PC-3 (cell line): ENCODE measurements around the gene GSG1L. TPM values are rescaled to one million over a fixed set of nuclear protein-coding genes. Genes with fewer than 3 reads are reported as not detected.

Experiments
- ATAC-seq: fragments of 200-7000 bp; cut with Tn5 transposase; 2 replicates; pipeline ENCODE4 v1.9.1; 2020; ENCODE audit warnings: mild to moderate bottlenecking, moderate library complexity
- BruUV-seq: library from RNA; stranded (reverse); fragments of 400-500 nt; replicated peaks from 2 replicates; lab custom pipeline; 2021; lab: Mats Ljungman, UMichigan
- CTCF ChIA-PET: fragments of 300-600 bp; sonication (Branson Sonifier 250); formaldehyde crosslinking; loops from one replicate; lab custom pipeline; 2022; ENCODE audit warnings: antibody characterized with exemption; lab: Charles Lee
- POLR2A ChIA-PET: fragments of 300-600 bp; sonication (Branson Sonifier 250); formaldehyde crosslinking; loops from one replicate; lab custom pipeline; 2022; ENCODE audit warnings: antibody characterized with exemption; ENCODE audit not compliant: unreplicated experiment; lab: Charles Lee
- DNase-seq: peaks from one replicate; pipeline ENCODE4 v3.0.0-alpha.2; 2015
- H2AFZ ChIP-seq: fragments of 300-600 bp; sonication (generic); 2 replicates; pipeline ENCODE4 v1.6.0; 2016; ENCODE audit warnings: antibody characterized with exemption, low read length
- H3F3A ChIP-seq: fragments of 300-600 bp; sonication (generic); one replicate; pipeline ENCODE4 v1.6.0; 2017; ENCODE audit warnings: antibody characterized with exemption, low read length, control low read depth, mild to moderate bottlenecking; ENCODE audit not compliant: unreplicated experiment
- H3K27ac ChIP-seq: fragments of 300-600 bp; sonication (generic); 2 replicates; pipeline ENCODE4 v1.5.1; 2016; ENCODE audit warnings: mild to moderate bottlenecking, low read length
- H3K27me3 ChIP-seq: fragments of 300-600 bp; sonication (generic); 2 replicates; pipeline ENCODE4 v1.6.1; 2016; ENCODE audit warnings: low read length, mixed read lengths
- H3K36me3 ChIP-seq: fragments of 300-600 bp; sonication (generic); 2 replicates; pipeline ENCODE4 v1.6.1; 2016; ENCODE audit warnings: low read depth, mixed run types, low read length, mixed read lengths
- H3K4me1 ChIP-seq: fragments of 300-600 bp; sonication (generic); 2 replicates; pipeline ENCODE4 v1.5.1; 2016; ENCODE audit warnings: low read length; ENCODE audit not compliant: insufficient read depth
- H3K4me2 ChIP-seq: fragments of 300-600 bp; sonication (generic); 2 replicates; pipeline ENCODE4 v1.6.0; 2016; ENCODE audit warnings: low read length
- H3K4me3 ChIP-seq: fragments of 300-600 bp; sonication (generic); 2 replicates; pipeline ENCODE4 v1.5.1; 2016; ENCODE audit warnings: mild to moderate bottlenecking, low read length, mixed read lengths
- H3K79me2 ChIP-seq: fragments of 300-600 bp; sonication (generic); 2 replicates; pipeline ENCODE4 v1.6.1; 2017; ENCODE audit warnings: low read length, mixed read lengths
- H3K9ac ChIP-seq: fragments of 300-600 bp; sonication (generic); 2 replicates; pipeline ENCODE4 v1.6.0; 2016; ENCODE audit warnings: mild to moderate bottlenecking, low read length
- H3K9me2 ChIP-seq: fragments of 300-600 bp; sonication (generic); replicated peaks from 2 replicates; pipeline ENCODE4 v1.6.1; 2016; ENCODE audit warnings: mixed run types, low read length, mixed read lengths
- H3K9me3 ChIP-seq: fragments of 300-600 bp; sonication (generic); 2 replicates; pipeline ENCODE4 v1.6.1; 2016; ENCODE audit warnings: low read length, mixed read lengths
- H4K20me1 ChIP-seq: fragments of 300-600 bp; sonication (generic); 2 replicates; pipeline ENCODE4 v1.6.1; 2016; ENCODE audit warnings: low read length, mixed read lengths
- EZH2 ChIP-seq: fragments of 300-600 bp; sonication (generic); IDR thresholded peaks from one replicate; pipeline ENCODE4 v1.6.1; 2017; ENCODE audit warnings: antibody characterized with exemption, mild to moderate bottlenecking, low read length; ENCODE audit not compliant: unreplicated experiment
- EZH2phosphoT487 ChIP-seq: fragments of 300-600 bp; sonication (generic); IDR thresholded peaks from 2 replicates; pipeline ENCODE4 v1.6.1; 2018; ENCODE audit warnings: mild to moderate bottlenecking, antibody characterized with exemption, low read length, borderline replicate concordance
- intact Hi-C: fragments of 100-400 bp; cut with micrococcal nuclease; formaldehyde crosslinking; loops from 2 replicates; pipeline ENCODE4 v1.9.0; 2023
- total RNA-seq: library from RNA; depleted of rRNA; stranded (reverse); fragments of >200 nt; gene quantifications from 2 replicates; pipeline ENCODE4 v1.2.3, GENCODE V29; 2014
- TF ChIP-seq, protein P1 (sequence below): fragments of 300-600 bp; sonication (generic); conservative IDR thresholded peaks from 2 replicates; pipeline ENCODE4 v1.5.1; 2017; ENCODE audit warnings: antibody characterized with exemption, low read depth, mild to moderate bottlenecking, low read length

Gene GSG1L
- total RNA-seq, 1 experiment from 2014 or later: not detected

DNA sequence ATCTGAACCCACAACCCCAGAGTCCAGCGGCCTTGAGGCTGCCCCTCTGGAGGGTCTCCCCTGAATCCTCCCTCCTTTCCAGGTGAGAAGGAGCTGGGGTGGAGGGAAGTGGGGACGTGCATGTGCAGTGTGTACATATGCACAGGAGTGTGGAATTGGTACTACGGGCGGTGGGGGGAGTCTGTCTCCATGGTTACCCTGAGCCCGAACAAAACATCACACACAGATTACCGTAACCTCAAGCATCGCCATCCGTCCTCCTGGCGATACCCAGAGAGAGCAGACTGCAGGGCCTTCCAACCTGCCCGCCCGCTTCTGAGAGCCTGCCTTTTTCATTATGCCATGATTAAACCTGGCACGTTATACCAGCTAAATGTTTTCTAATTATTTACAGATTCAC lies 25.1 kb downstream of the GSG1L start:
- no peak overlapping the region for H3K27ac ChIP-seq
- no peaks in the 10 kb centered on the region for H3K9me3 ChIP-seq
- H3K4me1 ChIP-seq: no peaks in the 10 kb centered on the region
- no peaks in the 10 kb centered on the region for H3K36me3 ChIP-seq
- no peaks in the 10 kb centered on the region for H4K20me1 ChIP-seq
- H3K4me3 ChIP-seq: no peak overlapping the region
- no peak overlapping the region for H2AFZ ChIP-seq
- POLR2A ChIA-PET: no interaction called here
- H3K9me2 ChIP-seq: no peaks in the 10 kb centered on the region
- intact Hi-C loops: no loop called here
- no peak overlapping the region for H3K4me2 ChIP-seq
- TF ChIP-seq, protein P1, sequence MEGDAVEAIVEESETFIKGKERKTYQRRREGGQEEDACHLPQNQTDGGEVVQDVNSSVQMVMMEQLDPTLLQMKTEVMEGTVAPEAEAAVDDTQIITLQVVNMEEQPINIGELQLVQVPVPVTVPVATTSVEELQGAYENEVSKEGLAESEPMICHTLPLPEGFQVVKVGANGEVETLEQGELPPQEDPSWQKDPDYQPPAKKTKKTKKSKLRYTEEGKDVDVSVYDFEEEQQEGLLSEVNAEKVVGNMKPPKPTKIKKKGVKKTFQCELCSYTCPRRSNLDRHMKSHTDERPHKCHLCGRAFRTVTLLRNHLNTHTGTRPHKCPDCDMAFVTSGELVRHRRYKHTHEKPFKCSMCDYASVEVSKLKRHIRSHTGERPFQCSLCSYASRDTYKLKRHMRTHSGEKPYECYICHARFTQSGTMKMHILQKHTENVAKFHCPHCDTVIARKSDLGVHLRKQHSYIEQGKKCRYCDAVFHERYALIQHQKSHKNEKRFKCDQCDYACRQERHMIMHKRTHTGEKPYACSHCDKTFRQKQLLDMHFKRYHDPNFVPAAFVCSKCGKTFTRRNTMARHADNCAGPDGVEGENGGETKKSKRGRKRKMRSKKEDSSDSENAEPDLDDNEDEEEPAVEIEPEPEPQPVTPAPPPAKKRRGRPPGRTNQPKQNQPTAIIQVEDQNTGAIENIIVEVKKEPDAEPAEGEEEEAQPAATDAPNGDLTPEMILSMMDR: no peak
- no peak for TF ChIP-seq EZH2
- no peak for TF ChIP-seq EZH2phosphoT487
- H3F3A ChIP-seq: no peaks in the 10 kb centered on the region
- BruUV-seq: no TSS peak
- ATAC-seq (no peak), DNase-seq (no peak)
- H3K9ac ChIP-seq: no peak overlapping the region
- H3K79me2 ChIP-seq: no peaks in the 10 kb centered on the region
- CTCF ChIA-PET: no interaction called here
- peaks cover 29% of the 10 kb centered on the region for H3K27me3 ChIP-seq

DNA sequence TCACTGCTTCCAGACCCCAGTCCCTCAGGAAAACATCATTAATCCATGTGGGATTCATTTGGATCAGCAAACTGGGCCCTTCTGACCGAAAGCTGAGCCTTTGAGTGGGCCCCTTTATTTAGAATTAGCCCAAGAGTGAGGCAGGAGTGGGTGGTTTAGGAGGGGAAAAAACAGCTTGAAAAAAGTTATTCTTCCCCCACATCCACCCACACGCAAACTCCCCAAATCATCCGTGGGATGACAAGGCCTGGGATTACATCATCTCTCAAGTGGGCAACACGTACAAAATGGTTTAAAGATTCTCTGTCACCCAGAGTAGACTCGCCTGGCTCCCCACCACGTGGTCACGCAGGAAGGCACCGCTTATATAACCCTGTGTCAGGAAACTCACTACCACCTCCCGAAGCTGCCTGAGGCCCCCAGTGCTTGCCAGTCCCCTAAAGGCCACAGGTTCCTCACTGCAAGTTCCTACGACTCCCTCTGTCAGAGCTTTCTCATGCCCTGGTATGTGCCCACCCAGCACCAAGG lies 27.6 kb downstream of the GSG1L start:
- no peaks in the 10 kb centered on the region for H3K4me1 ChIP-seq
- DNase-seq (no peak), ATAC-seq (no peak)
- CTCF ChIA-PET: no interaction called here
- H3K27me3 ChIP-seq: peaks cover 44% of the 10 kb centered on the region
- H3K4me2 ChIP-seq: no peak overlapping the region
- no peak overlapping the region for H3K4me3 ChIP-seq
- POLR2A ChIA-PET: no interaction called here
- H3K27ac ChIP-seq: no peak overlapping the region
- H3K9me3 ChIP-seq: no peaks in the 10 kb centered on the region
- H2AFZ ChIP-seq: no peak overlapping the region
- no peaks in the 10 kb centered on the region for H3K9me2 ChIP-seq
- no peaks in the 10 kb centered on the region for H4K20me1 ChIP-seq
- no TSS peak for BruUV-seq
- no peaks in the 10 kb centered on the region for H3K79me2 ChIP-seq
- H3K9ac ChIP-seq: no peak overlapping the region
- no peaks in the 10 kb centered on the region for H3K36me3 ChIP-seq
- TF ChIP-seq, protein P1: no peak
- no peak for TF ChIP-seq EZH2
- TF ChIP-seq EZH2phosphoT487: no peak
- no peaks in the 10 kb centered on the region for H3F3A ChIP-seq
- intact Hi-C loops: no loop called here

DNA sequence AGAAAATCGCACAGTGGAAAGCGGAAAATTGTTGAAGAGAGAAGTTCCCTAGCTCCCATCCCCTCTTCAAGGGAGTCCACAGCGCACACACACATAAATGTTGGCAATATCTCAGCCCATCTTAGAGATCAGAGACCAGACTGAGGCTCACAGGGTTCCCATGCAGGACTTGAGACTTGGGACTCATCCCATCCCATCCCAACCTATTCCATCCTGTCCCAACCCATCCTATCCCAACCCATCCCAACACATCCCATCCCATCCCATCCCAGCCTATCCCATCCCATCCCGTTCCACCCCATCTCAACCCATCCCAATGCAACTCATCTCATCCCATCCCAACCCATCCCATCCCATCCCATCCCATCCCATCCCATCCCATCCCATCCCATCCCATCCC lies 29.6 kb downstream of the GSG1L start:
- H3K4me3 ChIP-seq: no peak overlapping the region
- H3K27ac ChIP-seq: no peak overlapping the region
- no peaks in the 10 kb centered on the region for H3K9me3 ChIP-seq
- no peak for ATAC-seq
- H3F3A ChIP-seq: no peaks in the 10 kb centered on the region
- no peaks in the 10 kb centered on the region for H3K9me2 ChIP-seq
- no peak overlapping the region for H3K9ac ChIP-seq
- H3K27me3 ChIP-seq: peaks cover 41% of the 10 kb centered on the region
- DNase-seq: no peak
- intact Hi-C loops: no loop called here
- no peak overlapping the region for H2AFZ ChIP-seq
- CTCF ChIA-PET: no interaction called here
- no peak for TF ChIP-seq EZH2phosphoT487
- TF ChIP-seq, protein P1: no peak
- no peak for TF ChIP-seq EZH2
- no peaks in the 10 kb centered on the region for H3K79me2 ChIP-seq
- H3K4me2 ChIP-seq: no peak overlapping the region
- POLR2A ChIA-PET: no interaction called here
- H3K4me1 ChIP-seq: no peaks in the 10 kb centered on the region
- H3K36me3 ChIP-seq: no peaks in the 10 kb centered on the region
- no peaks in the 10 kb centered on the region for H4K20me1 ChIP-seq
- BruUV-seq: no TSS peak
